D721Med (cell line): ENCODE results near the gene AFAP1.

Experiments
- DNase-seq: peaks from one replicate; pipeline ENCODE4 v3.0.0; 2011; ENCODE audit warnings: low spot score; ENCODE audit not compliant: insufficient read length
- FAIRE-seq: peaks from 2 replicates; lab custom pipeline; 2011; peaks lifted over from hg19 to GRCh38; lab: Jason Lieb, UNC
- CTCF ChIP-seq: IDR thresholded peaks from 2 replicates; pipeline ENCODE4 v1.5.1; 2012; ENCODE audit warnings: mild to moderate bottlenecking, control low read depth; ENCODE audit not compliant: insufficient read depth; ENCODE audit errors: missing control alignments

The AFAP1 gene

GRCh38 chr4:7815981-7816380 lies 123.7 kb downstream of the AFAP1 start:
- DNase-seq = no peak
- no peak for FAIRE-seq
- TF ChIP-seq CTCF = no peak

DNA sequence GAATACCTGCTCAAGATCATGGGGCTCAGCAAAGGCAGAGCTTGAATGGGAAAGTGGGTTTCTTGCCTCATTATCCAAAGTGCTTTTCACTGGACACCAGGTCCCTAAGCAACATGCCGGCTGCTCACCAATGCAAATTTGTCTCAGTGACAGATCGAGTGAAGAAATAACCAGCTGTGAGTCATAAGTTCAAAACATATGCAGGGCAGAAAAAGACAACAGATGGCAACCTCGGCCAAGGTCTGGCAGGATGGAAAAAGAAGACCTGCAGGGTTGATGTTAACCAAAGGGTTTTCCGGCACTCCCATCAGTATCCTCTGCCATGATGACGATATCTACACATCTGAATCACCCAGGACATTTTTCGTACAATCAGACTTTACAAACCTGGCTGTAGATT lies 124.1 kb downstream of the AFAP1 start:
- DNase-seq (no peak), FAIRE-seq (no peak)
- TF ChIP-seq CTCF = no peak

DNA sequence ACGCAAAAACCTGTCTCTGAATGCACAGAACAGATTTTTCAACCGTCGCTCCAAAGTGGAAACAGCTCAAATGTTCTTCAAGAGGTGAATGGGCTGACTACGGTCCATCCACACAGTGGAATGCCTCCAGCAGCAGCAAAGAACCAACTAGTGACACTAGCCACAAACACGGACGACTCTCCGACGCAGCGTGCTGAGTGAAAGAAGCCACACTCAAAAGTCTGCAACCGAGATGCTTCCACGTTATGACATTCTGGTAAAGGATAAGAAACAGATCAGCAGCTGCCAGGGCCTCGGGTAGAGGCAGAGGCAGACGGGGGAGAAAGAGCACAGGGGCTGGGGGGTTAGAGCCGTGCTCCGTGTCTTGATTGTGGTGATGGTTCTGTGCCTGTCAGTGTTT lies 125.2 kb downstream of the AFAP1 start:
- DNase-seq (no peak), FAIRE-seq (no peak)
- no peak for TF ChIP-seq CTCF

DNA sequence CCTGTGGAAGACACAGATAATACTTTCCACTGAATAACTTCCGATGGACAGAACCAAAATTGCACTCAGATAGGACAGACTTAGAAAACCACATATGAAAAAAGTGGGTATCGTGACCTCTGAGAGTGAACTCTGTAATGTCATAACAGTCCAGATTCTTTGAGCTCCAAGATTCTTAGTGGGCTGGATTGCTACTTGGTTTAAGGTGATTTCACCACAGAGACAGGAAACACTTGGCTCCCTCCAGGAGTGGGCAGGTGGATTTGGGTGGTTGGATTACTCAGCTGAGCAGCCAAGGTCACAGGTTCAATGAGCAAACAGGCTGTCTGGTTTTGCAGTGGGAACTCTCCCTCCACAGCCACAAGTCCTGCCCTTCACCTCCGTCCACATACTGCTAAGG lies 126.0 kb downstream of the AFAP1 start:
- FAIRE-seq = no peak
- no peak for TF ChIP-seq CTCF
- DNase-seq = no peak

DNA sequence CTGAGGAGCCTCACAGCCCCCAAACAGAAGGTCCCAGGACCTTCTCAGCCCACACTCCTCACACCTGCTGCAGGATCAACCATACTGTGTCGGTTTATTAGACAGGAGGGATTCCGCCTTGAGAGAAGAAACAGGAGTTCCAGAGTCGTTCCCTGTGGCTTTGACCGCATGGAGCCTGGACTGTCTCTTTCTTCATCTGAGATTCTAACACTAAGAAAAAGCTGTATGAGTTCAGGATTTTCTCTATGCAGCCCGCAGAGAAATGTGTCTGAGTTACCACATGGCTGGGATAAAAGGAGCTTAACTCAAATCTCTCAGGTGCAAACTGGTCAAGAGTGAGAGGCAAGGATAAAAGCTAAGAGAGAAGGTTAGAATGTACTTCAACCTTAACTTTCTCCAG lies 126.7 kb downstream of the AFAP1 start:
- no peak for TF ChIP-seq CTCF
- peak; percentile 16 for FAIRE-seq
- no peak for DNase-seq

GRCh38 chr4:7812231-7812857 lies 127.3 kb downstream of the AFAP1 start:
- no peak for TF ChIP-seq CTCF
- DNase-seq = no peak
- FAIRE-seq = no peak

GRCh38 chr4:7811536-7812191 lies 128.0 kb downstream of the AFAP1 start:
- TF ChIP-seq CTCF = no peak
- no peak for FAIRE-seq
- no peak for DNase-seq
